GM12873 (cell line): ENCODE measurements around the gene MORF4L2.

Source experiments
- CTCF ChIP-seq: IDR thresholded peaks from 2 replicates; pipeline ENCODE4 v1.5.1; 2012; ENCODE audit warnings: low read depth, mild to moderate bottlenecking, moderate library complexity, low read length, control low read depth; ENCODE audit not compliant: insufficient read depth; ENCODE audit errors: missing control alignments

Gene MORF4L2

GRCh38 chrX:103681443-103681842, 5.1 kb downstream of the MORF4L2 start:
- no peak for TF ChIP-seq CTCF

- no peak for TF ChIP-seq CTCF
Observed at GRCh38 chrX:103678199-103678993, 8.1 kb downstream of the MORF4L2 start.

- no peak for TF ChIP-seq CTCF
Observed at GRCh38 chrX:103674531-103675454, 11.7 kb downstream of the MORF4L2 start.

- no peak for TF ChIP-seq CTCF
Observed at GRCh38 chrX:103669745-103670144, 16.8 kb downstream of the MORF4L2 start.

GRCh38 chrX:103666202-103667107, 20.0 kb downstream of the MORF4L2 start:
- no peak for TF ChIP-seq CTCF

GRCh38 chrX:103663981-103664762, 22.3 kb downstream of the MORF4L2 start:
- no peak for TF ChIP-seq CTCF
